ENCODE data around the gene ATCAY. TPM values are rescaled to one million over a fixed set of nuclear protein-coding genes. Genes with fewer than 3 reads are reported as not detected.
A peak's percentile ranks its signal among the peaks of the same experiment; 100 is the strongest.

ATCAY gene
- polyA plus RNA-seq, 1 donor from 2014 or later: 73.8 TPM

DNA sequence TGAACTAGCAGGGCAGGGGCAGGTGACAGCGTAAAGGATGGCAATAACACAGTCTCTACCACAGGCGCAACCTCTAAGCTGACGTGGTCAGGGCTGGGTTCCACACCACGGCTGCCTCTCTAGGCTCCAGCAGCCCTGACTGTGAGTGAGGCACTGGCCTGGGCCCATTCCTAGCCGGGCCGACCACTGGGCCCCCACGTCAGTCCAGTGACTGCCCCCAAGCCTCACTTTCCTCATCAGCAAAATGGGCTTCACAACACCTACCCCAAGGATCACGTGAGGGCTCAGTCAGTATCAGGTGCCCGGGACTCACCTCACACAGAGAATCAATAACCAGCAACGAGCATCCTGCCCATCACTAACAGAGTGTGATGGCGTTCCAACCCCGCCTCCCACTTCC, 16.8 kb upstream of the ATCAY start:
- peaks cover 3% of the 10 kb centered on the region for H3K27me3 ChIP-seq (ENCODE audit: insufficient read depth, low read depth, low read length)
- TF ChIP-seq MXI1 (conservative IDR thresholded peaks at IDR 0.05; ENCODE audit: poor library complexity, severe bottlenecking) (no peak), SMC3 (conservative IDR thresholded peaks at IDR 0.05; ENCODE audit: poor library complexity) (no peak), EZH2 (IDR thresholded peaks at IDR 0.05; ENCODE audit: borderline replicate concordance, insufficient read depth, low read length, poor library complexity, severe bottlenecking) (no peak), RAD21 (conservative IDR thresholded peaks at IDR 0.05) (no peak), TAF1 (IDR thresholded peaks at IDR 0.05; ENCODE audit: low read depth) (no peak), POLR2AphosphoS5 (IDR thresholded peaks at IDR 0.05) (no peak), EP300 (conservative IDR thresholded peaks at IDR 0.05; ENCODE audit: poor library complexity, severe bottlenecking) (no peak)
- TF ChIP-seq, protein P1, sequence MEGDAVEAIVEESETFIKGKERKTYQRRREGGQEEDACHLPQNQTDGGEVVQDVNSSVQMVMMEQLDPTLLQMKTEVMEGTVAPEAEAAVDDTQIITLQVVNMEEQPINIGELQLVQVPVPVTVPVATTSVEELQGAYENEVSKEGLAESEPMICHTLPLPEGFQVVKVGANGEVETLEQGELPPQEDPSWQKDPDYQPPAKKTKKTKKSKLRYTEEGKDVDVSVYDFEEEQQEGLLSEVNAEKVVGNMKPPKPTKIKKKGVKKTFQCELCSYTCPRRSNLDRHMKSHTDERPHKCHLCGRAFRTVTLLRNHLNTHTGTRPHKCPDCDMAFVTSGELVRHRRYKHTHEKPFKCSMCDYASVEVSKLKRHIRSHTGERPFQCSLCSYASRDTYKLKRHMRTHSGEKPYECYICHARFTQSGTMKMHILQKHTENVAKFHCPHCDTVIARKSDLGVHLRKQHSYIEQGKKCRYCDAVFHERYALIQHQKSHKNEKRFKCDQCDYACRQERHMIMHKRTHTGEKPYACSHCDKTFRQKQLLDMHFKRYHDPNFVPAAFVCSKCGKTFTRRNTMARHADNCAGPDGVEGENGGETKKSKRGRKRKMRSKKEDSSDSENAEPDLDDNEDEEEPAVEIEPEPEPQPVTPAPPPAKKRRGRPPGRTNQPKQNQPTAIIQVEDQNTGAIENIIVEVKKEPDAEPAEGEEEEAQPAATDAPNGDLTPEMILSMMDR (IDR thresholded peaks at IDR 0.05; ENCODE audit: poor library complexity, severe bottlenecking): no peak
- TF ChIP-seq, protein P2, sequence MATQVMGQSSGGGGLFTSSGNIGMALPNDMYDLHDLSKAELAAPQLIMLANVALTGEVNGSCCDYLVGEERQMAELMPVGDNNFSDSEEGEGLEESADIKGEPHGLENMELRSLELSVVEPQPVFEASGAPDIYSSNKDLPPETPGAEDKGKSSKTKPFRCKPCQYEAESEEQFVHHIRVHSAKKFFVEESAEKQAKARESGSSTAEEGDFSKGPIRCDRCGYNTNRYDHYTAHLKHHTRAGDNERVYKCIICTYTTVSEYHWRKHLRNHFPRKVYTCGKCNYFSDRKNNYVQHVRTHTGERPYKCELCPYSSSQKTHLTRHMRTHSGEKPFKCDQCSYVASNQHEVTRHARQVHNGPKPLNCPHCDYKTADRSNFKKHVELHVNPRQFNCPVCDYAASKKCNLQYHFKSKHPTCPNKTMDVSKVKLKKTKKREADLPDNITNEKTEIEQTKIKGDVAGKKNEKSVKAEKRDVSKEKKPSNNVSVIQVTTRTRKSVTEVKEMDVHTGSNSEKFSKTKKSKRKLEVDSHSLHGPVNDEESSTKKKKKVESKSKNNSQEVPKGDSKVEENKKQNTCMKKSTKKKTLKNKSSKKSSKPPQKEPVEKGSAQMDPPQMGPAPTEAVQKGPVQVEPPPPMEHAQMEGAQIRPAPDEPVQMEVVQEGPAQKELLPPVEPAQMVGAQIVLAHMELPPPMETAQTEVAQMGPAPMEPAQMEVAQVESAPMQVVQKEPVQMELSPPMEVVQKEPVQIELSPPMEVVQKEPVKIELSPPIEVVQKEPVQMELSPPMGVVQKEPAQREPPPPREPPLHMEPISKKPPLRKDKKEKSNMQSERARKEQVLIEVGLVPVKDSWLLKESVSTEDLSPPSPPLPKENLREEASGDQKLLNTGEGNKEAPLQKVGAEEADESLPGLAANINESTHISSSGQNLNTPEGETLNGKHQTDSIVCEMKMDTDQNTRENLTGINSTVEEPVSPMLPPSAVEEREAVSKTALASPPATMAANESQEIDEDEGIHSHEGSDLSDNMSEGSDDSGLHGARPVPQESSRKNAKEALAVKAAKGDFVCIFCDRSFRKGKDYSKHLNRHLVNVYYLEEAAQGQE (IDR thresholded peaks at IDR 0.05; ENCODE audit: borderline replicate concordance): no peak
- no peaks in the 10 kb centered on the region for H3K9me3 ChIP-seq (ENCODE audit: low read length)
- H3K9ac ChIP-seq (ENCODE audit: low read length): no peak overlapping the region
- H3K27ac ChIP-seq (ENCODE audit: low read length): no peak overlapping the region
- no peaks in the 10 kb centered on the region for H3K9me2 ChIP-seq (ENCODE audit: insufficient read depth, low read length)
- H3K4me2 ChIP-seq (ENCODE audit: low read length): no peak overlapping the region
- no peak overlapping the region for H3K4me3 ChIP-seq (ENCODE audit: low read length)
- no peaks in the 10 kb centered on the region for H4K20me1 ChIP-seq (ENCODE audit: insufficient read depth)
- H3F3A ChIP-seq (ENCODE audit: insufficient read depth, low read length, poor library complexity, severe bottlenecking): no peaks in the 10 kb centered on the region
- H3K79me2 ChIP-seq (replicated peaks; ENCODE audit: insufficient read depth, low read length): no peaks in the 10 kb centered on the region
- no peak overlapping the region for H2AFZ ChIP-seq (ENCODE audit: low read depth, low read length)
- no peaks in the 10 kb centered on the region for H3K36me3 ChIP-seq (ENCODE audit: insufficient read depth, low read length)

DNA sequence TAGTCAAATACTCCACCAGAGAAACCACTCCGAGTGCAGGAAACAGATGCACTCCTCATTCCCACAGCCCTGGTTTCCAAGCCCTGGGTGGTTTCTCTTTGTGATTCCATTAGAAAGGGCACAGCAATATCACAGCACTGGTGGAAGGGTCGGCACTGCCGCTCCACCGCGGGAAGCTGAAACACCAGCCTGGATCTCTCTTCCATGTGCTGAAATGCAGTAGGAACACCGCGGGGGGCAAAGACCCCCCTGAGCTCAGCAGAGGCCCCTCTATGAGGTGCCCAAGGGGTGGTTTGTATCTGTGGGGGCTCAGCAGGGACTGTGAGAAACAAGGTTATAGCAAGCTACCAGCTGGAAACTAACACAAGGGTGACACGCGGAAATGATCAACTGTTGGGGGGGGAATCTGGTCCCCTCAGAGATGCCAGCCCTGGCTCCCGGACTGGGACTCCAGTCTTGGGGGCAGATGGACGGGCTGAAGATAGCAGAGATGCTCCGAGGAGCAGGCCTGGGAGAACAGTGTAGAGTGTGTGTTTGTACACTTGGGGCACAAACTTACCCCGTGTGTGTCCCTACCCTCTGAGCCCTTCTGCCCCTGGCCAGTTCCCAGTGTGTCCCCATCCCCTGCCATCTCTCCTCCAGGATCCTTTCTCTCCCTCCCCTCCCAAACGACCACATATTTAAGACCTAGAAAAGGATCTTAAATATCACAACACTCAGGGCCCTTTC, 13.4 kb upstream of the ATCAY start:
- H3K9me2 ChIP-seq (ENCODE audit: insufficient read depth, low read length): no peaks in the 10 kb centered on the region
- no peaks in the 10 kb centered on the region for H3F3A ChIP-seq (ENCODE audit: insufficient read depth, low read length, poor library complexity, severe bottlenecking)
- H3K36me3 ChIP-seq (ENCODE audit: insufficient read depth, low read length): no peaks in the 10 kb centered on the region
- no peak overlapping the region for H3K9ac ChIP-seq (ENCODE audit: low read length)
- H3K79me2 ChIP-seq (replicated peaks; ENCODE audit: insufficient read depth, low read length): no peaks in the 10 kb centered on the region
- H4K20me1 ChIP-seq (ENCODE audit: insufficient read depth): no peaks in the 10 kb centered on the region
- H3K4me2 ChIP-seq (ENCODE audit: low read length): no peak overlapping the region
- peak overlapping the region; percentile 62 for H3K4me3 ChIP-seq (ENCODE audit: low read length)
- no peak for TF ChIP-seq EP300 (conservative IDR thresholded peaks at IDR 0.05; ENCODE audit: poor library complexity, severe bottlenecking)
- TF ChIP-seq TAF1 (IDR thresholded peaks at IDR 0.05; ENCODE audit: low read depth): no peak
- TF ChIP-seq SMC3 (conservative IDR thresholded peaks at IDR 0.05; ENCODE audit: poor library complexity): no peak
- no peak for TF ChIP-seq POLR2AphosphoS5 (IDR thresholded peaks at IDR 0.05)
- no peak overlapping the region for H2AFZ ChIP-seq (ENCODE audit: low read depth, low read length)
- no peak overlapping the region for H3K27ac ChIP-seq (ENCODE audit: low read length)
- peaks cover 4% of the 10 kb centered on the region for H3K9me3 ChIP-seq (ENCODE audit: low read length)
- H3K27me3 ChIP-seq (ENCODE audit: insufficient read depth, low read depth, low read length): peaks cover 9% of the 10 kb centered on the region
